ENCODE results near the gene CDK18. TPM values are rescaled to one million over a fixed set of nuclear protein-coding genes. Genes with fewer than 3 reads are reported as not detected.

Gene CDK18
- total and polyA plus RNA-seq, 2 of the 8 experiments (the other 6 are each of a cell fraction or from before 2014, with no cell fraction given): 31.2 to 44.0 TPM

GRCh38 chr1:205532996-205533735 is 28.7 kb downstream of the CDK18 start:
- no peak overlapping the region for H2BK20ac ChIP-seq (ENCODE audit: low read length)
- no peak overlapping the region for H3K23ac ChIP-seq (ENCODE audit: insufficient read length)
- peaks cover 0 to 9% (median 2%) of the 10 kb centered on the region in 4 experiments; a peak in 5 of 7 replicates for H3K4me1 ChIP-seq (replicated peaks in 1 of 4; ENCODE audit: control insufficient read depth in 3 of 4, insufficient read depth in 4 of 4, low read length in 3 of 4)
- no peaks in the 10 kb centered on the region; the same call in 1 of the 2 replicates for H3K23me2 ChIP-seq (ENCODE audit: low read depth, low read length)
- no peak for TF ChIP-seq POLR2A (IDR thresholded peaks at IDR 0.05; ENCODE audit: control extremely low read depth in 1 of 2, low read depth in 2 of 2, low read length in 2 of 2)
- no peak for TF ChIP-seq HDAC2 (IDR thresholded peaks at IDR 0.05; ENCODE audit: borderline replicate concordance in 1 of 2, low read depth in 2 of 2, low read length in 2 of 2)
- TF ChIP-seq EZH2 (IDR thresholded peaks at IDR 0.05; ENCODE audit: low read depth, low read length, severe bottlenecking): no peak
- TF ChIP-seq E2F6 (IDR thresholded peaks at IDR 0.05): no peak
- no peak for TF ChIP-seq EGR1 (IDR thresholded peaks at IDR 0.05; ENCODE audit: borderline replicate concordance, low read depth, low read length)
- no peak for TF ChIP-seq SP1 (IDR thresholded peaks at IDR 0.05; ENCODE audit: low read depth, low read length)
- TF ChIP-seq POU5F1 (IDR thresholded peaks at IDR 0.05; ENCODE audit: low read depth, low read length): no peak
- no peak for TF ChIP-seq SP4 (IDR thresholded peaks at IDR 0.05; ENCODE audit: low read length)
- TF ChIP-seq RFX5 (IDR thresholded peaks at IDR 0.05; ENCODE audit: borderline replicate concordance, low read depth, low read length): no peak
- TF ChIP-seq RNF2 (IDR thresholded peaks at IDR 0.05; ENCODE audit: borderline replicate concordance, low read depth, low read length, missing control alignments, poor library complexity, severe bottlenecking): no peak
- no peak for TF ChIP-seq KDM1A (IDR thresholded peaks at IDR 0.05; ENCODE audit: borderline replicate concordance, low read length)
- no peak overlapping the region for H2BK12ac ChIP-seq (ENCODE audit: low read depth, low read length)
- H3K9me3 ChIP-seq (ENCODE audit: insufficient read depth in 2 of 2, low read depth in 1 of 2, low read length in 1 of 2): no peaks in the 10 kb centered on the region
- CTCF ChIA-PET (ENCODE audit: partially characterized antibody): interaction anchor here (0.8 to 47.3 kb wide), 7 partner anchors 10 to 208 kb away, joined by 3 to 1626 read pairs (median 3); partner anchors contain the start of gene CDK18
- no peak overlapping the region; the same call in 1 of the 2 replicates for H3K27ac ChIP-seq (ENCODE audit: low read depth, low read length)
- H2AK5ac ChIP-seq (ENCODE audit: low read depth, low read length): no peak overlapping the region
- no peak overlapping the region for H3K18ac ChIP-seq (ENCODE audit: extremely low read depth, low read length)
- no peak overlapping the region for H2BK120ac ChIP-seq (replicated peaks; ENCODE audit: low read depth, low read length)
- H2AFZ ChIP-seq (ENCODE audit: low read length): no peak overlapping the region
- H2BK15ac ChIP-seq (ENCODE audit: low read length): no peak overlapping the region
- no peaks in the 10 kb centered on the region for H3K79me1 ChIP-seq (ENCODE audit: low read depth, low read length)
- FAIRE-seq (no peak), DNase-seq (ENCODE audit: low read depth in 1 of 2, low spot score in 2 of 2) (no peak)
- H4K5ac ChIP-seq (ENCODE audit: insufficient read length, low read depth, low read length): no peak overlapping the region
- H3K56ac ChIP-seq (replicated peaks; ENCODE audit: insufficient read length, low read depth, low read length): no peak overlapping the region
- no peak overlapping the region for H3K4me3 ChIP-seq (ENCODE audit: extremely low read depth in 1 of 4, insufficient read depth in 2 of 4, low read depth in 3 of 4, low read length in 4 of 4)
- no peak overlapping the region for H4K91ac ChIP-seq (replicated peaks; ENCODE audit: insufficient read length, low read length)
- no peak overlapping the region for H4K8ac ChIP-seq (ENCODE audit: extremely low read depth, insufficient read depth, low read length)
- POLR2A ChIA-PET (ENCODE audit: partially characterized antibody): interaction anchor here (3.4 kb wide), 1 partner anchor 11 kb away, joined by 27 read pairs; no protein-coding TSS in a partner anchor
- no peak overlapping the region for H3K4ac ChIP-seq (replicated peaks; ENCODE audit: insufficient read length, low read depth, low read length)
- H3K9ac ChIP-seq (replicated peaks in 1 of 4; ENCODE audit: extremely low read depth in 1 of 4, low read depth in 3 of 4, low read length in 3 of 4): no peak overlapping the region
- no peak overlapping the region for H3K14ac ChIP-seq (ENCODE audit: insufficient read length)
- H2BK5ac ChIP-seq (ENCODE audit: low read depth, low read length): no peak overlapping the region
- peaks cover 0 to 14% (median 5%) of the 10 kb centered on the region in 4 experiments; a peak in 5 of 8 replicates for H3K36me3 ChIP-seq (ENCODE audit: control insufficient read depth in 2 of 4, insufficient read depth in 4 of 4, low read length in 3 of 4)
- H3K27me3 ChIP-seq (replicated peaks in 1 of 4; ENCODE audit: control insufficient read depth in 3 of 4, extremely low read depth in 1 of 4, insufficient read depth in 3 of 4, low read length in 3 of 4): peaks cover 0 to 9% (median 6%) of the 10 kb centered on the region in 4 experiments; a peak in 6 of 7 replicates
- H3K79me2 ChIP-seq (ENCODE audit: control insufficient read depth in 1 of 2, insufficient read depth in 2 of 2, low read length in 2 of 2): no peaks in the 10 kb centered on the region
- WGBS, 2 experiments (ENCODE audit: extremely low coverage in 1 of 2, insufficient coverage in 1 of 2, insufficient read length in 1 of 2, insufficient replicate concordance in 2 of 2, low coverage in 1 of 2, low lambda C conversion rate in 2 of 2, missing lambda C conversion rate in 1 of 2): 85% methylated on average over 12 of the region's 12 CpGs; no CpG with 5 or more reads in 1 of the 2 experiments
- H4K20me1 ChIP-seq (replicated peaks in 1 of 2; ENCODE audit: control insufficient read depth in 1 of 2, insufficient read depth in 2 of 2, low read length in 2 of 2): peaks cover 3 to 6% of the 10 kb centered on the region in 2 experiments
- H3K4me2 ChIP-seq (ENCODE audit: insufficient read depth in 1 of 2, low read depth in 2 of 2, low read length in 2 of 2): no peak overlapping the region
